Upper lobe of left lung (tissue), 6 donors: ENCODE measurements around the gene PM20D2. TPM values are rescaled to one million over a fixed set of nuclear protein-coding genes. Genes with fewer than 3 reads are reported as not detected.

Experiments used
- ATAC-seq, 2 donors: fragments of 200-7000 bp; cut with Tn5 transposase; one replicate each; pipeline ENCODE4 v1.9.1; 2022; ENCODE audit warnings: mild to moderate bottlenecking in 2 of 2, moderate library complexity in 2 of 2; ENCODE audit not compliant: low FRiP score in 2 of 2
- DNase-seq, 2 donors: peaks; one replicate each; pipeline ENCODE4 v3.0.0-alpha.2; 2019 to 2020
- H3K27ac ChIP-seq, 4 donors: fragments of 200-600 bp; sonication (generic); one replicate each; pipeline ENCODE4 v1.5.1; 2016 to 2019
- H3K27me3 ChIP-seq, 4 donors: fragments of 200-600 bp; sonication (generic); one replicate each; pipeline ENCODE4 v1.5.1; 2017 to 2019
- H3K36me3 ChIP-seq, 4 donors: fragments of 200-600 bp; sonication (generic); one replicate each; pipeline ENCODE4 v1.5.1; 2016 to 2019
- H3K4me1 ChIP-seq, 4 donors: fragments of 200-600 bp; sonication (generic); one replicate each; pipeline ENCODE4 v1.5.1; 2018 to 2019
- H3K4me3 ChIP-seq, 4 donors: fragments of 200-600 bp; sonication (generic); one replicate each; pipeline ENCODE4 v1.5.1; 2017 to 2019; ENCODE audit warnings: mild to moderate bottlenecking in 2 of 4, moderate library complexity in 1 of 4
- H3K9me3 ChIP-seq, 4 donors: fragments of 200-600 bp; sonication (generic); one replicate each; pipeline ENCODE4 v1.5.1; 2018 to 2019
- EP300 ChIP-seq, 4 donors: sonication (generic); formaldehyde crosslinking; IDR thresholded peaks; one replicate each; pipeline ENCODE4 v1.5.1; 2017; ENCODE audit warnings: antibody characterized with exemption in 4 of 4, control low read depth in 2 of 4
- POLR2A ChIP-seq, 4 donors: fragments of 450-650 bp; IDR thresholded peaks; one replicate each; pipeline ENCODE4 v1.5.1; 2016 to 2017; ENCODE audit warnings: antibody characterized with exemption in 4 of 4, mild to moderate bottlenecking in 2 of 4
- POLR2AphosphoS5 ChIP-seq, 2 donors: sonication (generic); formaldehyde crosslinking; IDR thresholded peaks; one replicate each; pipeline ENCODE4 v1.5.1; 2017; ENCODE audit warnings: antibody characterized with exemption in 2 of 2
- WGBS, 2 donors: methylation state at CpG; one replicate each; pipeline ENCODE4 v1.1.5; 2017 to 2018; 5-methylcytosine and 5-hydroxymethylcytosine counted together
- total RNA-seq, 6 donors: library from RNA; depleted of rRNA in 4 of 6; stranded (reverse); fragments of >200 nt in 4 of 6; gene quantifications; one replicate each; pipeline versions ENCODE4 v1.1.0 to v1.2.1, GENCODE V29; 2016 to 2021
- TF ChIP-seq, protein P1 (sequence below), 6 experiments: fragments of 450-650 bp in 4 of 6; fragments of 200-600 bp in 2 of 6; sonication (generic) in 2 of 6; IDR thresholded peaks; one replicate each; pipeline ENCODE4 v1.5.1; 2016 to 2019; ENCODE audit warnings: antibody characterized with exemption in 6 of 6
- donor health status: DM: no; HTN: no; CAD: no; lungs with moderate emphysema.
- donor health status: DM: no; HTN: yes; CAD: no; lungs with severe emphysema.

PM20D2 gene
- total RNA-seq, 6 donors from 2014 or later, result 2.9 to 15.0 (median 5.4) TPM

DNA sequence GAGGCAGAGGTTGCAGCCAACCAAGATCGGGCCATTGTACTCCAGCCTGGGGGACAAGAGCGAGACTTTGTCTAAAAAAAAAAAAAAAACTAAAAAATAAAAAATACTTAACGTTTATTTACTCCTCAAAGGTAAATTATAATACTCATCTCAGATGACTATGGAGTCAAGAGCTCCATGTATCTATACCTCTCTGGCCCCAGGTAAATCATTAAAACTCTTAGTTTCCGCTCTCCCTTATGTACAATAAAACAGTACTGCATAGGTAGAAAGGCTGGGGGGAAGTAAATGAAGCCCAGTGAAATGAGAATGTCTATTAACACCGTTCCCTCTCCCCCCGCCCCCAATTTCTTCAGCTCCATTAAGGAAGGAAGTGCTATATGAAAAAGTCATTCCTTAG lies 29.2 kb upstream of the PM20D2 start:
- ATAC-seq (no peak), DNase-seq (no peak)
- 65 to 67% methylated on average over 6 of the region's 6 CpGs for WGBS, 2 donors
- H3K4me3 ChIP-seq, result peak overlapping the region in 2 of 4 donors; percentile 73 to 76
- TF ChIP-seq, protein P1, sequence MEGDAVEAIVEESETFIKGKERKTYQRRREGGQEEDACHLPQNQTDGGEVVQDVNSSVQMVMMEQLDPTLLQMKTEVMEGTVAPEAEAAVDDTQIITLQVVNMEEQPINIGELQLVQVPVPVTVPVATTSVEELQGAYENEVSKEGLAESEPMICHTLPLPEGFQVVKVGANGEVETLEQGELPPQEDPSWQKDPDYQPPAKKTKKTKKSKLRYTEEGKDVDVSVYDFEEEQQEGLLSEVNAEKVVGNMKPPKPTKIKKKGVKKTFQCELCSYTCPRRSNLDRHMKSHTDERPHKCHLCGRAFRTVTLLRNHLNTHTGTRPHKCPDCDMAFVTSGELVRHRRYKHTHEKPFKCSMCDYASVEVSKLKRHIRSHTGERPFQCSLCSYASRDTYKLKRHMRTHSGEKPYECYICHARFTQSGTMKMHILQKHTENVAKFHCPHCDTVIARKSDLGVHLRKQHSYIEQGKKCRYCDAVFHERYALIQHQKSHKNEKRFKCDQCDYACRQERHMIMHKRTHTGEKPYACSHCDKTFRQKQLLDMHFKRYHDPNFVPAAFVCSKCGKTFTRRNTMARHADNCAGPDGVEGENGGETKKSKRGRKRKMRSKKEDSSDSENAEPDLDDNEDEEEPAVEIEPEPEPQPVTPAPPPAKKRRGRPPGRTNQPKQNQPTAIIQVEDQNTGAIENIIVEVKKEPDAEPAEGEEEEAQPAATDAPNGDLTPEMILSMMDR (IDR thresholded peaks at IDR 0.05), result no peak
- TF ChIP-seq POLR2AphosphoS5 (IDR thresholded peaks at IDR 0.05) (no peak), EP300 (IDR thresholded peaks at IDR 0.05) (no peak), POLR2A (IDR thresholded peaks at IDR 0.05) (no peak)
- H3K27me3 ChIP-seq, result no peaks in the 10 kb centered on the region
- no peaks in the 10 kb centered on the region for H3K9me3 ChIP-seq
- no peak overlapping the region for H3K27ac ChIP-seq
- H3K36me3 ChIP-seq, result no peaks in the 10 kb centered on the region
- H3K4me1 ChIP-seq, result peaks cover 6 to 15% (median 8%) of the 10 kb centered on the region in 4 donors

DNA sequence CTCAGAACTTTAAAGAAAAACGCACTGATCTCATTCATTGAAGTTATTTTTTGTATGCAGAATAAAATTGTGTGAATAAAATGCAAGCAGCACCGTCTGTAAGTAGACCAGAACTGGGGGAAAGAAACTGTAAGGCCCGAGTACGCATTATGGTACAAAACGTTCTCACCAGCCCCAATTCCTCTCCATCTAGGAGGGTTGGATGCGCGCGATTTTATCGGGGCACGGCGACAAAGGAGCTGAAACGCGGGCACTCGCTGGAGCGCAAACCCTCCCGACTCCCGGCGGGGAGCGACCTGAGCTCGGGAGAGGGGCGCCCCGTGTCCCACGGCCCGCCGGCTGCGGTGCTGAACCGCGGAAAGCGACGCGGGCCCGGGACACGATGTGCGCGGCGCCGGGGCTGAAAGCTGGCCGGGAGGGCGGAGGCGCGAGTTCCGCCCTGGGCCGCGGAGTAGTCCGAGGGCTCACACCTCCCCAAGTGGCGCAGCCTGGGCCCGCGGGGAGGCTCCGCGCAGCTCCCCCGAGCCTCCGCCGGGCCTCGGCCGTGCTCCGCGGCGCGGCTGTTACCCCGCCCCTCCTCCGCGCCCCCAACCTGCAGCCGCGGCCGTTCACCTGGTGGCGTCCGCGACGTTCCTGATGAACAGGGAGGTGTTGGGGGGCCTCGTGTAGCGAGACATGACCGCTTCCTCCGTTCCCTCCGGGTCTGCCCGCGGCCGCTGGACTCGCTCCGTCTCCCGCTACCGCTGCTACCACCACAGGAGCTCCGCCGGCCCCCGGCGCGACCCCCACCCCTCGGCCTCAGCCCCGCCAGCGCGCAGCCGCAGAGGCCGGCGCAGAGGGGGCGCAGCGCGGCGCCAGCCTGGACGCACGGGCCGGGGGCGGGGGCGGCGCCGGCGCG lies 28.4 kb upstream of the PM20D2 start, which contains the start of gene SRSF12:
TSS of gene SRSF12 (minus strand) at position 861 of the 898 bp plus-strand sequence. CDS start at position 677, 184 bp downstream.
- WGBS, 2 donors, result 1% methylated on average over 26 to 38 of the region's 106 CpGs
- peak within 1 kb of the TSS; percentile 61 to 76 (median 70) for H3K4me3 ChIP-seq
- ATAC-seq, result peak; percentile 60 to 92
- DNase-seq, result peak; percentile 36 to 92
- H3K27me3 ChIP-seq, result no peaks in the 10 kb centered on the region
- TF ChIP-seq, protein P1 (IDR thresholded peaks at IDR 0.05), result no peak
- TF ChIP-seq POLR2A (IDR thresholded peaks at IDR 0.05) (no peak), EP300 (IDR thresholded peaks at IDR 0.05) (no peak), POLR2AphosphoS5 (IDR thresholded peaks at IDR 0.05) (no peak)
- H3K9me3 ChIP-seq, result no peaks in the 10 kb centered on the region
- H3K36me3 ChIP-seq, result no peaks in the 10 kb centered on the region
- peak within 1 kb of the TSS in 1 of 4 donors; percentile 49 for H3K27ac ChIP-seq
- peaks cover 6 to 15% (median 8%) of the 10 kb centered on the region in 4 donors for H3K4me1 ChIP-seq

DNA sequence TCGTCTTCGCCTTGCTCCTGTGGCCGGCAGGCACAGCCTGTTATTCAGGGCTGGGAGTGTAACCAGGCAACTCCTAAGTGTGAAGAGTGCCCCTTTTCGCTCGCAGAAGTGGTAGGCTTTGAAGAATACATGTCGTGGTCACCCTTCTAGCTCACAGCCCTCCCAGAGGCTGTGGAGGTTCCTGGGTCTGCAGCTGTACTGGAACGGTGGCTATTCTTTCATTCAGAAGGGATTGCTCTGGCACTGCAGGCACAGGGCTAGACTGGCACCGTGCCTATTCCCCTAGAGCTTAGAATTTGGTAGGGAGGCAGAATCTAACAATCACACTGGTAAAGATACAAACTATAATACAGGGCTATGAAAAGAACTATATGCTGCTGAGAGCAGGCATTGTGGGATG lies 26.9 kb upstream of the PM20D2 start:
- 86 to 90% methylated on average over 8 of the region's 8 CpGs for WGBS, 2 donors
- H3K9me3 ChIP-seq, result no peaks in the 10 kb centered on the region

DNA sequence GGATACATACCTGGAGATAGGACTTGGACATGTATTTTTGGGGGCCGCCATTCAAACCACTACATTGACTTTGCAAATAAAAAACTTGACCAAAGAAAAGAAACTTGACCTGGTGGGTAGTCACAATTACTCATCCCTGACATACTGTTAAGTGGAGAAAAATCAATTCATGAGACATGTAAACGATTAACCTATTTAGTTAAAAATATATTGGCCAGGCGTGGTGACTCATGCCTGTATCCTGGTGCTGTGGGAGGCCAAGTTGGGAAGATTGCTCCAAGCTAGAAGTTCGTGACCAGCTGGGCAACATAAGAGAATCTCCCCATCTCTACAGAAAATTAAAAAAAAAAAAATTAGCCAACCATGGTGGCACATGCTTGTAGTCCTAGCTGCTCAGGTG lies 25.5 kb upstream of the PM20D2 start:
- no peak overlapping the region for H3K4me3 ChIP-seq
- WGBS, 2 donors, result 85 to 95% methylated on average over 4 of the region's 4 CpGs
- TF ChIP-seq POLR2A (IDR thresholded peaks at IDR 0.05) (no peak), EP300 (IDR thresholded peaks at IDR 0.05) (no peak), POLR2AphosphoS5 (IDR thresholded peaks at IDR 0.05) (no peak)
- TF ChIP-seq, protein P1 (IDR thresholded peaks at IDR 0.05), result no peak
- no peaks in the 10 kb centered on the region for H3K9me3 ChIP-seq
- H3K4me1 ChIP-seq, result peaks cover 6 to 15% (median 8%) of the 10 kb centered on the region in 4 donors
- ATAC-seq (no peak), DNase-seq (no peak)
- no peaks in the 10 kb centered on the region for H3K27me3 ChIP-seq
- H3K27ac ChIP-seq, result no peak overlapping the region
- H3K36me3 ChIP-seq, result no peaks in the 10 kb centered on the region

More for the DNA sequence above, 26.9 kb upstream of the PM20D2 start:
- Histone ChIP-seq H3K4me3 (no peak overlapping the region), H3K36me3 (no peaks in the 10 kb centered on the region), H3K27ac (no peak overlapping the region), H3K27me3 (no peaks in the 10 kb centered on the region), H3K4me1 (peaks cover 6 to 15% (median 8%) of the 10 kb centered on the region in 4 donors)
- TF ChIP-seq EP300 (IDR thresholded peaks at IDR 0.05) (no peak), POLR2AphosphoS5 (IDR thresholded peaks at IDR 0.05) (no peak), POLR2A (IDR thresholded peaks at IDR 0.05) (no peak)
- no peak for DNase-seq
- no peak for ATAC-seq

DNA sequence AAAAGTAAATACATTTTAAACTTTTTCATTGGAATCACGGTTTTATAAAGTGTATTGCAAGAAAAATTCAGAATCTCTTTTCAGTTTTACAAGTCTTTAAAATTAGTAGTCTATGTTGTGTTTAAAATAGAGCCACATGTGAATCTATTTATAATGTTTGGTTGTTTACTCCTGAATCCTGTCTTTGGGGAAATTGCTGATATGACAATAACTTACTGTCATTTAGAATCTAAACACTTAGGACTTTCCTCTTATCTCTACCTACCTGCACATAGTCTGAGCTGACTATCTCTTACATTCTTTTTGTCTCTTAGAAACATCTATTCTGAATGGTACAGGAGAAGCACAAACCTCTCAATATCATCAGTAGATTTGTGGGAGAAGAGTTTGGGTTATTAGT lies 23.9 kb upstream of the PM20D2 start:
- TF ChIP-seq, protein P1 (IDR thresholded peaks at IDR 0.05), result no peak
- no peak for TF ChIP-seq POLR2AphosphoS5 (IDR thresholded peaks at IDR 0.05)
- no peak for TF ChIP-seq EP300 (IDR thresholded peaks at IDR 0.05)
- TF ChIP-seq POLR2A (IDR thresholded peaks at IDR 0.05), result no peak
- Histone ChIP-seq H3K27me3 (no peaks in the 10 kb centered on the region), H3K27ac (no peak overlapping the region), H3K9me3 (no peaks in the 10 kb centered on the region), H3K4me3 (no peak overlapping the region), H3K36me3 (no peaks in the 10 kb centered on the region), H3K4me1 (peaks cover 3 to 13% (median 5%) of the 10 kb centered on the region in 4 donors)
- no peak for DNase-seq
- ATAC-seq, result no peak
- 84 to 96% methylated on average over 1 of the region's 1 CpG for WGBS, 2 donors
